ENCODE measurements around the gene LZTS2.
"Not testable (repeated sequence)": the region's sequence is repeated elsewhere in the genome, so short reads cannot be mapped to it uniquely, and the experiment has no call there.

LZTS2 gene

DNA sequence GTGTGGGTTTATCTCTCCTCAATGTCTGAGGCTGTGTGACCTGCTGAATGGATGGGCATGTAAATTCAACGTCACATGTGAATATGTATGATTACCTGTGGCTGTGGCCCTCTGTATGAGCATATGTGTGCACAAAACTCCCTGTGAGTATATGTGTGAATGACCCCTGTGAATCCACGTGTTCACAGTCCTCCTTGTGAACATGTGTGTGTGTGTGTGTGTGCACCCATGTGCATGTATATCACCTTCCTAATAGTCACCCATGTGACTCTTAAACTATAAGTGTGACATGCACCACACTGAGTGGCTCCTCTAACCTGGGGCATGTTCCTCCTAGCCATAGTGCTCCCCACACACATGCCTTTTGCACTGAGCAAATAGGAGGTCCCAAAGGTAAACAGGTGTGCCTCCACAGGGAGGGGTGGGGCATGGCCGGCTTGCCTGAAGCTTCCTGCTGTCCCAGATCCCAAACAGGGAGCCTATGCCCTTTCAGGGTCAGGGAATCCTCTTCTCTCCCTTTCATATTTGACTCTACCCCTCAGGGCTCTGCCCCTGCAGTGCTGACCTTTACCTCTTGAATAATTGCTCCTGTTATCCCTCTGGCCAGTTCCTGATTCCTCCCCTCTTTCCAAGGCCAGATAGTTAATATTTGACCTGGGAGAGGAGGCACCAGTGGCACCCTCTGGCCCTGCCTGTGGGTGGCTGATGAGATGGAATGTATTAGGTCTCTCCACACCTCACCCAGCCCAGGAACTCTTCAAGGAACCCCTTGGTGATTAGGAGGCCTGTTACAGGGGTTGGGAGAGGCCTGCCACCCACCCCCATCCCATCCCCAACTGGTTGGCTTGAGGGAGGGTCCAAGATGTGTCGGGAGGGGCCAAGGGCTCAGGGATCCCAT lies 28.4 kb upstream of the LZTS2 start:
- Histone ChIP-seq H3K4me3 (ENCODE audit: low read length) (peak overlapping the region; percentile 49), H3K9me3 (ENCODE audit: control insufficient read depth, low read length) (no peaks in the 10 kb centered on the region), H3K4me1 (ENCODE audit: control insufficient read depth, insufficient read depth, low read length) (peaks cover 41% of the 10 kb centered on the region), H3K27me3 (ENCODE audit: control insufficient read depth, insufficient read depth, low read length) (no peaks in the 10 kb centered on the region), H3K9ac (ENCODE audit: low read length) (peak overlapping the region; percentile 17), H3K36me3 (ENCODE audit: control insufficient read depth, insufficient read depth, low read length) (peaks cover 3% of the 10 kb centered on the region)

DNA sequence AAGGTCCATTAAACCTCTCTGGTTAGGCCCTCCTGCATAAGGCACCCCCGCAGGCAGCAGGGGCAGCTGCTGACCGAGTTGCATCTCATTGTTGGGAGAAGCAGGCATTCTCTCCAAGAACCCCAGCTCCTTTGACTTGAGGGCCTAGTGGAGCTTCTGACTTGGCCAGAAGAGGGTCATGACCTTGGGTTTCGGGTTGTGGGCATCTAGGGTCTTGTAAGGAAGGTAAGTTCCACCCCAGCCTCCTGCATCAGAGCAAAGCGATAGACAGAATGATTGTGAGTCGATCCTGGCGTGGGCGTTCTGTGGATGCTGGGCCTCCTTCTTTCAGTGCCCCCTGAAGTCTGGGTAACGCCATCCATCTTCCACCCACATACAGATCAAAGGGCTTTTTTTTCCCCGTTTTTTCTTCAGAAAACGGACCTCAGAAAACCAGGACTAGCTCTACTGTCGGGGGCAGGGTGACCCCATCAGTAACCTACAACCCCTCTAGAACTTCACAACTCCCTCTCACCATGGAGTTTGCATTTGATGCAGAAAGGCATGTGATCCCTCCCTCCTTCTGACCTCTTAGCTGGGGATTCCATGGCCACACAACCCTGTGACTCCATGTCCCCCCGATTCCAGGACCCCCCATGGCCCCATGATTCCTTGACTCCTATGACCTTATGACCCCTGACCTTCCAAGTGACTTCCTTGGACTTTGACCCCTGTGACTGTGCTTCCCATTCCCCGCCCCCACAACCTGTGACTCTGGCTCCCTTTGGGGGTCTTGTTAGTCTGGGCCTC lies 27.3 kb upstream of the LZTS2 start:
- Histone ChIP-seq H3K4me3 (ENCODE audit: low read length) (no peak overlapping the region), H3K4me1 (ENCODE audit: control insufficient read depth, insufficient read depth, low read length) (peaks cover 41% of the 10 kb centered on the region), H3K9ac (ENCODE audit: low read length) (no peak overlapping the region), H3K9me3 (ENCODE audit: control insufficient read depth, low read length) (no peaks in the 10 kb centered on the region), H3K27me3 (ENCODE audit: control insufficient read depth, insufficient read depth, low read length) (no peaks in the 10 kb centered on the region), H3K36me3 (ENCODE audit: control insufficient read depth, insufficient read depth, low read length) (peaks cover 6% of the 10 kb centered on the region)

DNA sequence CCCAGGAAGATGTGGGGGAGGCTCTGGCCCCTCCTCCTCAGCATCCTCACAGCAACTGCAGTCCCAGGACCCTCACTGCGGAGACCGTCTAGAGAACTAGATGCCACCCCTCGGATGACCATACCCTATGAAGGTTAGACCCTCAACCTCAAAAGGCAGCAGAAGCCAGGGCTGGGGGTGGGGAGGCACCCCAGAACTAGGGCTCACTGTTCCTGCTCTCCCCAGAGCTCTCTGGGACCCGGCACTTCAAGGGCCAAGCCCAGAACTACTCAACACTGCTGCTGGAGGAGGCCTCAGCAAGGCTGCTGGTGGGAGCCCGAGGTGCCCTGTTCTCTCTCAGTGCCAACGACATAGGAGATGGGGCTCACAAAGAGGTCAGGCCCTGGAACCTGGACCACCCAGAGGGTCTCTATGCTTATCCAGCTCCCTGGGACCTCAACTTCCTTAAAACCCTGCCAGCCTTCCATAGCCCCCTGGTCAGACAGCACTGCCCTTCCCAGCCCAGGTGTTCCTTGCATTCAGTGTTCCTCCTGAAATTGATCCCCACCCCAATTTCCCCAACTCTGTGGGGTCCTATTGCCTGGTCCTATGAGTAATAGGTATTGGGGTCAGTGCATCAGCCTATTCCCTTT lies 26.6 kb upstream of the LZTS2 start:
- H3K4me1 ChIP-seq (ENCODE audit: control insufficient read depth, insufficient read depth, low read length), result peaks cover 40% of the 10 kb centered on the region
- peaks cover 6% of the 10 kb centered on the region for H3K36me3 ChIP-seq (ENCODE audit: control insufficient read depth, insufficient read depth, low read length)
- H3K4me3 ChIP-seq (ENCODE audit: low read length), result no peak overlapping the region
- H3K27me3 ChIP-seq (ENCODE audit: control insufficient read depth, insufficient read depth, low read length), result no peaks in the 10 kb centered on the region
- H3K9me3 ChIP-seq (ENCODE audit: control insufficient read depth, low read length), result no peaks in the 10 kb centered on the region
- H3K9ac ChIP-seq (ENCODE audit: low read length), result no peak overlapping the region

DNA sequence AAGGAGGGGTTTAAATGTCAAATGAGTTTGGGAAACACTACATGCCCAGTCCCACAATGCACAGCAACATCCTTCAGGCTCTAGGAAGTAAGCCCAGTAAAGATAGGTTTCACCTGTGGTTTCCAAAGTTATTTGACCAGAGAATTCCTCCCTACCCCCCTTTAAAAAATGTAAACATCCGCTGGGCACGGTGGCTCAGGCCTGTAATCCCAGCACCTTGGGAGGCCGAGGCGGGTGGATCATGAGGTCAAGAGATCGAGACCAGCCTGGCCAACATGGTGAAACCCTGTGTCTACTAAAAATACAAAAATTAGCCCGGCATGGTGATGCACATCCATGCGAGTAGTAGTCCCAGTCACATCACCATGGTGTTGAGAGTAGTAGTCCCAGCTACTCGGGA lies 24.2 kb upstream of the LZTS2 start:
- H3K9me3 ChIP-seq (ENCODE audit: control insufficient read depth, low read length); H3K4me3 ChIP-seq (ENCODE audit: low read length); H3K9ac ChIP-seq (ENCODE audit: low read length); H3K27me3 ChIP-seq (ENCODE audit: control insufficient read depth, insufficient read depth, low read length): not testable (repeated sequence)
- Histone ChIP-seq H3K4me1 (ENCODE audit: control insufficient read depth, insufficient read depth, low read length) (peaks cover 28% of the 10 kb centered on the region), H3K36me3 (ENCODE audit: control insufficient read depth, insufficient read depth, low read length) (peaks cover 14% of the 10 kb centered on the region)

GRCh38 chr10:100976906-100977305 lies 22.7 kb upstream of the LZTS2 start:
- H3K4me1 ChIP-seq (ENCODE audit: control insufficient read depth, insufficient read depth, low read length), result peaks cover 13% of the 10 kb centered on the region
- peaks cover 14% of the 10 kb centered on the region for H3K36me3 ChIP-seq (ENCODE audit: control insufficient read depth, insufficient read depth, low read length)
- no peaks in the 10 kb centered on the region for H3K9me3 ChIP-seq (ENCODE audit: control insufficient read depth, low read length)
- H3K27me3 ChIP-seq (ENCODE audit: control insufficient read depth, insufficient read depth, low read length), result no peaks in the 10 kb centered on the region
- H3K9ac ChIP-seq (ENCODE audit: low read length), result no peak overlapping the region
- no peak overlapping the region for H3K4me3 ChIP-seq (ENCODE audit: low read length)

GRCh38 chr10:100977436-100977835 lies 22.2 kb upstream of the LZTS2 start:
- H3K27me3 ChIP-seq (ENCODE audit: control insufficient read depth, insufficient read depth, low read length), result no peaks in the 10 kb centered on the region
- H3K4me3 ChIP-seq (ENCODE audit: low read length), result no peak overlapping the region
- H3K36me3 ChIP-seq (ENCODE audit: control insufficient read depth, insufficient read depth, low read length), result peaks cover 14% of the 10 kb centered on the region
- H3K4me1 ChIP-seq (ENCODE audit: control insufficient read depth, insufficient read depth, low read length), result peaks cover 7% of the 10 kb centered on the region
- no peaks in the 10 kb centered on the region for H3K9me3 ChIP-seq (ENCODE audit: control insufficient read depth, low read length)
- no peak overlapping the region for H3K9ac ChIP-seq (ENCODE audit: low read length)

- Histone ChIP-seq H3K9me3 (ENCODE audit: control insufficient read depth, low read length) (no peaks in the 10 kb centered on the region), H3K36me3 (ENCODE audit: control insufficient read depth, insufficient read depth, low read length) (peaks cover 14% of the 10 kb centered on the region), H3K9ac (ENCODE audit: low read length) (no peak overlapping the region), H3K4me1 (ENCODE audit: control insufficient read depth, insufficient read depth, low read length) (no peaks in the 10 kb centered on the region), H3K4me3 (ENCODE audit: low read length) (no peak overlapping the region), H3K27me3 (ENCODE audit: control insufficient read depth, insufficient read depth, low read length) (no peaks in the 10 kb centered on the region)
Measured at GRCh38 chr10:100978121-100978900, 21.3 kb upstream of the LZTS2 start.

- Histone ChIP-seq H3K4me3 (ENCODE audit: low read length) (no peak overlapping the region), H3K27me3 (ENCODE audit: control insufficient read depth, insufficient read depth, low read length) (no peaks in the 10 kb centered on the region), H3K9me3 (ENCODE audit: control insufficient read depth, low read length) (no peaks in the 10 kb centered on the region), H3K4me1 (ENCODE audit: control insufficient read depth, insufficient read depth, low read length) (no peaks in the 10 kb centered on the region), H3K9ac (ENCODE audit: low read length) (no peak overlapping the region), H3K36me3 (ENCODE audit: control insufficient read depth, insufficient read depth, low read length) (peaks cover 14% of the 10 kb centered on the region)
Measured at GRCh38 chr10:100978901-100979195, 20.8 kb upstream of the LZTS2 start.

GRCh38 chr10:100979791-100980272 lies 19.8 kb upstream of the LZTS2 start:
- no peak overlapping the region for H3K9ac ChIP-seq (ENCODE audit: low read length)
- no peaks in the 10 kb centered on the region for H3K4me1 ChIP-seq (ENCODE audit: control insufficient read depth, insufficient read depth, low read length)
- no peak overlapping the region for H3K4me3 ChIP-seq (ENCODE audit: low read length)
- no peaks in the 10 kb centered on the region for H3K9me3 ChIP-seq (ENCODE audit: control insufficient read depth, low read length)
- peaks cover 14% of the 10 kb centered on the region for H3K36me3 ChIP-seq (ENCODE audit: control insufficient read depth, insufficient read depth, low read length)
- no peaks in the 10 kb centered on the region for H3K27me3 ChIP-seq (ENCODE audit: control insufficient read depth, insufficient read depth, low read length)

GRCh38 chr10:100980311-100980710 lies 19.3 kb upstream of the LZTS2 start:
- H3K27me3 ChIP-seq (ENCODE audit: control insufficient read depth, insufficient read depth, low read length), result no peaks in the 10 kb centered on the region
- no peak overlapping the region for H3K4me3 ChIP-seq (ENCODE audit: low read length)
- H3K9ac ChIP-seq (ENCODE audit: low read length), result no peak overlapping the region
- no peaks in the 10 kb centered on the region for H3K9me3 ChIP-seq (ENCODE audit: control insufficient read depth, low read length)
- peaks cover 14% of the 10 kb centered on the region for H3K36me3 ChIP-seq (ENCODE audit: control insufficient read depth, insufficient read depth, low read length)
- H3K4me1 ChIP-seq (ENCODE audit: control insufficient read depth, insufficient read depth, low read length), result no peaks in the 10 kb centered on the region

- Histone ChIP-seq H3K4me1 (ENCODE audit: control insufficient read depth, insufficient read depth, low read length) (no peaks in the 10 kb centered on the region), H3K4me3 (ENCODE audit: low read length) (no peak overlapping the region), H3K9ac (ENCODE audit: low read length) (no peak overlapping the region), H3K9me3 (ENCODE audit: control insufficient read depth, low read length) (no peaks in the 10 kb centered on the region), H3K27me3 (ENCODE audit: control insufficient read depth, insufficient read depth, low read length) (no peaks in the 10 kb centered on the region), H3K36me3 (ENCODE audit: control insufficient read depth, insufficient read depth, low read length) (peaks cover 14% of the 10 kb centered on the region)
Measured at GRCh38 chr10:100980711-100981110, 18.9 kb upstream of the LZTS2 start.

All from mucosa of stomach (tissue), 1 donor.